GM23338 (cell line): ENCODE data around the gene APOBR. TPM values are rescaled to one million over a fixed set of nuclear protein-coding genes. Genes with fewer than 3 reads are reported as not detected.

Experiments
- ATAC-seq: fragments of 200-7000 bp; cut with Tn5 transposase; 3 replicates; pipeline ENCODE4 v1.9.1; 2020
- DNase-seq: peaks from one replicate; pipeline ENCODE4 v3.0.0-alpha.2; 2015; ENCODE audit warnings: low spot score
- H2AFZ ChIP-seq: fragments of 200-600 bp; sonication (generic); 2 replicates; pipeline ENCODE4 v1.8.0; 2016; ENCODE audit warnings: antibody characterized with exemption, mild to moderate bottlenecking, moderate library complexity
- H3F3A ChIP-seq: fragments of 200-600 bp; sonication (generic); replicated peaks from 2 replicates; pipeline ENCODE4 v1.8.0; 2017; ENCODE audit warnings: antibody characterized with exemption, mixed run types, low read depth
- H3K27ac ChIP-seq: fragments of 200-600 bp; sonication (generic); 2 replicates; pipeline ENCODE4 v1.6.1; 2016; ENCODE audit warnings: low read depth
- H3K27me3 ChIP-seq: fragments of 200-600 bp; sonication (generic); 2 replicates; pipeline ENCODE4 v1.8.0; 2016; ENCODE audit warnings: mild to moderate bottlenecking, mixed run types, moderate library complexity; ENCODE audit not compliant: insufficient read depth
- H3K36me3 ChIP-seq: fragments of 200-600 bp; sonication (generic); 2 replicates; pipeline ENCODE4 v1.8.0; 2016; ENCODE audit warnings: mild to moderate bottlenecking; ENCODE audit not compliant: insufficient read depth
- H3K4me1 ChIP-seq: fragments of 200-600 bp; sonication (generic); 2 replicates; pipeline ENCODE4 v1.8.0; 2016; ENCODE audit warnings: mild to moderate bottlenecking, moderate library complexity; ENCODE audit not compliant: insufficient read depth
- H3K4me2 ChIP-seq: fragments of 200-600 bp; sonication (generic); 2 replicates; pipeline ENCODE4 v1.7.1; 2017; ENCODE audit warnings: mixed run types
- H3K4me3 ChIP-seq: fragments of 200-600 bp; sonication (generic); 2 replicates; pipeline ENCODE4 v1.6.1; 2016; ENCODE audit warnings: mixed run types
- H3K79me2 ChIP-seq: fragments of 200-600 bp; sonication (generic); replicated peaks from 2 replicates; pipeline ENCODE4 v1.8.0; 2017; ENCODE audit warnings: mild to moderate bottlenecking; ENCODE audit not compliant: insufficient read depth
- H3K9me2 ChIP-seq: fragments of 200-600 bp; sonication (generic); 2 replicates; pipeline ENCODE4 v1.8.0; 2017; ENCODE audit not compliant: insufficient read depth
- H4K20me1 ChIP-seq: fragments of 200-600 bp; sonication (generic); replicated peaks from 2 replicates; pipeline ENCODE4 v1.8.0; 2017; ENCODE audit warnings: mild to moderate bottlenecking; ENCODE audit not compliant: insufficient read depth
- H3K27ac Mint-ChIP-seq: 2 replicates; pipeline ENCODE4 v1.8.0; 2020; ENCODE audit warnings: inconsistent platforms, mild to moderate bottlenecking, moderate library complexity, mixed read lengths
- H3K27me3 Mint-ChIP-seq: 3 replicates; pipeline ENCODE4 v1.8.0; 2022; ENCODE audit warnings: low read depth, mild to moderate bottlenecking, moderate library complexity, mixed read lengths, inconsistent platforms; ENCODE audit not compliant: insufficient read depth, poor library complexity
- H3K36me3 Mint-ChIP-seq: 3 replicates; pipeline ENCODE4 v1.8.0; 2021; ENCODE audit warnings: low read depth, mild to moderate bottlenecking, inconsistent platforms, moderate library complexity, mixed read lengths
- H3K4me1 Mint-ChIP-seq: 3 replicates; pipeline ENCODE4 v1.8.0; 2020; ENCODE audit warnings: mild to moderate bottlenecking, inconsistent platforms, mixed read lengths
- H3K4me3 Mint-ChIP-seq: 3 replicates; pipeline ENCODE4 v1.8.0; 2021; ENCODE audit warnings: moderate library complexity, mild to moderate bottlenecking, inconsistent platforms, mixed read lengths
- H3K9me3 Mint-ChIP-seq: 3 replicates; pipeline ENCODE4 v1.8.0; 2020; ENCODE audit warnings: moderate library complexity, mild to moderate bottlenecking, inconsistent platforms, mixed read lengths
- CREB1 ChIP-seq: fragments of 250-450 bp; sonication (Bioruptor Pico); IDR thresholded peaks from 2 replicates; pipeline ENCODE4 v1.5.0; 2020; ENCODE audit warnings: low read depth, mild to moderate bottlenecking, moderate library complexity
- CTCF ChIP-seq, 2 experiments: fragments of 200-600 bp in 1 of 2; sonication (generic) in 1 of 2; conservative IDR thresholded peaks; 2 replicates each; pipeline versions ENCODE4 v1.5.1 to v1.6.1; 2016 to 2017; ENCODE audit warnings: antibody characterized with exemption in 2 of 2, low read depth in 2 of 2, mild to moderate bottlenecking in 2 of 2, moderate library complexity in 1 of 2
- ETS1 ChIP-seq: IDR thresholded peaks from 2 replicates; pipeline ENCODE4 v1.6.1; 2016; ENCODE audit warnings: antibody characterized with exemption
- EZH2 ChIP-seq: fragments of 200-600 bp; sonication (generic); IDR thresholded peaks from one replicate; pipeline ENCODE4 v1.8.0; 2017; ENCODE audit warnings: antibody characterized with exemption, mild to moderate bottlenecking, low read depth; ENCODE audit not compliant: unreplicated experiment
- JUNB ChIP-seq: IDR thresholded peaks from one replicate; pipeline ENCODE4 v1.6.1; 2016; ENCODE audit warnings: antibody characterized with exemption; ENCODE audit not compliant: unreplicated experiment
- NANOG ChIP-seq: IDR thresholded peaks from 2 replicates; pipeline ENCODE4 v1.6.1; 2016; ENCODE audit warnings: antibody characterized with exemption, borderline replicate concordance
- POLR2AphosphoS5 ChIP-seq: IDR thresholded peaks from 2 replicates; pipeline ENCODE4 v1.6.1; 2016; ENCODE audit warnings: antibody characterized with exemption, low read depth
- REST ChIP-seq: IDR thresholded peaks from one replicate; pipeline ENCODE4 v1.6.1; 2018; ENCODE audit warnings: antibody characterized with exemption; ENCODE audit not compliant: unreplicated experiment
- STAT1 ChIP-seq: IDR thresholded peaks from one replicate; pipeline ENCODE4 v1.6.1; 2016; ENCODE audit warnings: antibody characterized with exemption; ENCODE audit not compliant: unreplicated experiment
- ZNF114 ChIP-seq: fragments of 250-450 bp; sonication (Bioruptor Pico); IDR thresholded peaks from 2 replicates; pipeline ENCODE4 v1.5.0; 2020; ENCODE audit warnings: mild to moderate bottlenecking, moderate library complexity
- polyA plus RNA-seq: library from polyadenylated mRNA; unstranded; fragments of >200 nt; fragmentation: Nextera tagmentation; extraction: Ambion mirVana; gene quantifications from 2 replicates; pipeline ENCODE4 v1.2.1, GENCODE V29; 2016
- total RNA-seq: library from RNA; depleted of rRNA; stranded (reverse); fragments of >200 nt; shearing (Covaris generic); gene quantifications from 2 replicates; pipeline ENCODE4 v1.2.3, GENCODE V29; 2014

Gene APOBR
- total and polyA plus RNA-seq, 2 experiments from 2014 or later, result 0.07 TPM; not detected in 1

- TF ChIP-seq REST, result no peak
- no peak for TF ChIP-seq JUNB
- TF ChIP-seq CTCF (conservative IDR thresholded peaks at IDR 0.05; ENCODE audit: low read depth in 2 of 2), result no peak
- TF ChIP-seq ZNF114, result no peak
- TF ChIP-seq STAT1, result no peak
- TF ChIP-seq ETS1, result no peak
- TF ChIP-seq EZH2, result no peak
- TF ChIP-seq POLR2AphosphoS5, result no peak
- TF ChIP-seq NANOG, result no peak
- no peak for TF ChIP-seq CREB1 (CRISPR knock-in tag)
These were observed 34.0 kb downstream of the APOBR start (continued) for GRCh38 chr16:28528463-28528867.

GRCh38 chr16:28529124-28529523, 34.7 kb downstream of the APOBR start:
- Histone ChIP-seq H3K4me2 (no peak overlapping the region), H3K36me3 (no peaks in the 10 kb centered on the region), H4K20me1 (no peaks in the 10 kb centered on the region), H3F3A (no peaks in the 10 kb centered on the region), H3K4me1 (no peaks in the 10 kb centered on the region; the same call in 1 of the 2 replicates), H3K4me3 (no peak overlapping the region), H3K79me2 (no peaks in the 10 kb centered on the region), H3K9me2 (no peaks in the 10 kb centered on the region), H2AFZ (no peak overlapping the region), H3K27me3 (no peaks in the 10 kb centered on the region), H3K27ac (no peak overlapping the region)
- ATAC-seq (no peak), DNase-seq (no peak)
- no peak overlapping the region for H3K27ac Mint-ChIP-seq
- H3K4me3 Mint-ChIP-seq, result no peak overlapping the region
- H3K27me3 Mint-ChIP-seq, result peaks cover 4% of the 10 kb centered on the region
- H3K36me3 Mint-ChIP-seq, result no peaks in the 10 kb centered on the region
- H3K4me1 Mint-ChIP-seq, result peaks cover 4% of the 10 kb centered on the region
- peaks cover 14% of the 10 kb centered on the region; the same call in 1 of the 3 replicates for H3K9me3 Mint-ChIP-seq
- no peak for TF ChIP-seq JUNB
- no peak for TF ChIP-seq ZNF114
- no peak for TF ChIP-seq EZH2
- no peak for TF ChIP-seq CTCF (conservative IDR thresholded peaks at IDR 0.05; ENCODE audit: low read depth in 2 of 2)
- no peak for TF ChIP-seq ETS1
- no peak for TF ChIP-seq POLR2AphosphoS5
